ENCODE data around the gene ESRRA. TPM values are rescaled to one million over a fixed set of nuclear protein-coding genes. Genes with fewer than 3 reads are reported as not detected.

ESRRA gene
- total and polyA plus RNA-seq, 2 of the 8 experiments (the other 6 are each of a cell fraction or from before 2014, with no cell fraction given), result 18.2 to 37.0 TPM

DNA sequence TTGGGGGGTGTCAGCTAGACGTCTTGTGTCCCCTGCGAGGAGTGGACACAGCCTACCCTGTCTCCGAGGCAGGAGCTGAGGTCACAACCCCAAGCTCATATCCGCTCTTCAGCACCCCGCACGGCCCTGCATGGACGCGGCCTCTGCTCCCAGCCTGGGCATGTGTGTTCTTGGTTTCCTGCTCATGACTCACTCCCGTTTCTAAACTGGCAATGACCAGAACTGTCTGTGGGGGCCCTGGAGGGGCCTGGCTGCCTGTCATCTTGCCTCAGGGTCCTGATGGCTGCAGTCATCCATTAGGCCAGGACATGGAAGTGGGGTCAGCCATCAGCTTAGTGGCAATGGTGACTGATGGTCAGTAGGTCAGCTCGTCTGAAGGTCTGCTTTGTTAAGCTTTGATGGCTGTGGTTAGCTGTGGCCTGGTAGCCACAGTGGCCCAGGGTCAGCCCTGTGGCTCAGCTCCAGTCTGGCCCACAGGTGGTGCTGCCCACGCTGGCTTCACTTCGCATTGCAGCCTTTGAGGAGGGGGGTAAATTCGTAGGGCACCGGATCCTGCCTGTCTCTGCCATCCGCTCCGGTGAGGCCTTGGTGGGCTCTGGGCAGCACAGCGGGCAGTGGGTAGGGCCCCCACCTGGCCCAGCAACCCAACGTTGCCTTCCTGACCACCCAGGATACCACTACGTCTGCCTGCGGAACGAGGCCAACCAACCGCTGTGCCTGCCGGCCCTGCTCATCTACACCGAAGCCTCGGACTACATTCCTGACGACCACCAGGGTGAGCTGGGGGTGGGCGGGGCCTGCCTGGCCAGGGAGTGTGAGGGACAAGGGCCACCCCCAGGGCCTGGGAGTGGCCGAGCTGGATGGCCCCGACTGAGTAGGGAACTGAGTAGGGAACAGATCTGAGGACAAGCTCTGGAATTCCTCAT is 42.0 kb upstream of the ESRRA start:
- H3K4me1 ChIP-seq (replicated peaks in 1 of 4; ENCODE audit: control insufficient read depth in 3 of 4, insufficient read depth in 4 of 4, low read length in 3 of 4), result peaks cover 0 to 3% (median under 1%) of the 10 kb centered on the region in 4 experiments; a peak in 4 of 7 replicates
- peaks cover 22 to 77% (median 39%) of the 10 kb centered on the region in 4 experiments for H3K36me3 ChIP-seq (ENCODE audit: control insufficient read depth in 2 of 4, insufficient read depth in 4 of 4, low read length in 3 of 4)
- H4K5ac ChIP-seq (ENCODE audit: insufficient read length, low read depth, low read length), result no peak overlapping the region
- no peak overlapping the region for H2BK20ac ChIP-seq (ENCODE audit: low read length)
- no peaks in the 10 kb centered on the region for H3K23me2 ChIP-seq (ENCODE audit: low read depth, low read length)
- H4K91ac ChIP-seq (replicated peaks; ENCODE audit: insufficient read length, low read length), result no peak overlapping the region
- H3K56ac ChIP-seq (replicated peaks; ENCODE audit: insufficient read length, low read depth, low read length), result peak overlapping the region; percentile 46
- no peak overlapping the region for H2BK12ac ChIP-seq (ENCODE audit: low read depth, low read length)
- H3K4ac ChIP-seq (replicated peaks; ENCODE audit: insufficient read length, low read depth, low read length), result no peak overlapping the region
- H2BK120ac ChIP-seq (replicated peaks; ENCODE audit: low read depth, low read length), result no peak overlapping the region
- H3K27me3 ChIP-seq (replicated peaks in 1 of 4; ENCODE audit: control insufficient read depth in 3 of 4, extremely low read depth in 1 of 4, insufficient read depth in 3 of 4, low read length in 3 of 4), result no peaks in the 10 kb centered on the region
- H3K79me1 ChIP-seq (ENCODE audit: low read depth, low read length), result no peaks in the 10 kb centered on the region
- no peak overlapping the region for H3K23ac ChIP-seq (ENCODE audit: insufficient read length)
- H2BK5ac ChIP-seq (ENCODE audit: low read depth, low read length), result no peak overlapping the region; the same call in 1 of the 2 replicates
- H3K18ac ChIP-seq (ENCODE audit: extremely low read depth, low read length), result peak overlapping the region; percentile 7; the same call in 1 of the 2 replicates
- no peak for FAIRE-seq
- H4K8ac ChIP-seq (ENCODE audit: extremely low read depth, insufficient read depth, low read length), result no peak overlapping the region; the same call in 1 of the 2 replicates
- peaks cover 6 to 17% of the 10 kb centered on the region in 2 experiments for H4K20me1 ChIP-seq (replicated peaks in 1 of 2; ENCODE audit: control insufficient read depth in 1 of 2, insufficient read depth in 2 of 2, low read length in 2 of 2)
- H3K79me2 ChIP-seq (ENCODE audit: control insufficient read depth in 1 of 2, insufficient read depth in 2 of 2, low read length in 2 of 2), result no peaks in the 10 kb centered on the region
- H2AFZ ChIP-seq (ENCODE audit: low read length), result no peak overlapping the region
- H2BK15ac ChIP-seq (ENCODE audit: low read length), result no peak overlapping the region
- H3K9ac ChIP-seq (replicated peaks in 1 of 4; ENCODE audit: extremely low read depth in 1 of 4, low read depth in 3 of 4, low read length in 3 of 4), result no peak overlapping the region
- DNase-seq (ENCODE audit: low read depth in 1 of 2, low spot score in 2 of 2), result no peak
- 0 out of 2 replicates have a peak overlapping the region, but pooled peaks have one; percentile 4 for H3K27ac ChIP-seq (ENCODE audit: low read depth, low read length)
- no peak overlapping the region for H3K14ac ChIP-seq (ENCODE audit: insufficient read length)
- ChIA-PET CTCF (ENCODE audit: partially characterized antibody) (interaction anchor here (0.5 to 8.5 kb wide), 13 partner anchors 7 to 707 kb away, joined by 3 to 102 read pairs (median 4); partner anchors contain the start of genes CATSPERZ, PLCB3 and PPP1R14B), POLR2A (ENCODE audit: partially characterized antibody) (interaction anchor here (1.2 to 11.9 kb wide), 4 partner anchors 7 to 39 kb away, joined by 4 to 352 read pairs (median 53); partner anchors contain the start of genes FKBP2, PLCB3 and PPP1R14B)
- 91% methylated on average over 25 of the region's 29 CpGs; no CpG with 5 or more reads in 1 of the 2 experiments for WGBS, 2 experiments (ENCODE audit: extremely low coverage in 1 of 2, insufficient coverage in 1 of 2, insufficient read length in 1 of 2, insufficient replicate concordance in 2 of 2, low coverage in 1 of 2, low lambda C conversion rate in 2 of 2, missing lambda C conversion rate in 1 of 2)
- no peaks in the 10 kb centered on the region for H3K9me3 ChIP-seq (ENCODE audit: insufficient read depth in 2 of 2, low read depth in 1 of 2, low read length in 1 of 2)
- no peak overlapping the region for H3K4me3 ChIP-seq (ENCODE audit: extremely low read depth in 1 of 4, insufficient read depth in 2 of 4, low read depth in 3 of 4, low read length in 4 of 4)
- no peak overlapping the region for H3K4me2 ChIP-seq (ENCODE audit: insufficient read depth in 1 of 2, low read depth in 2 of 2, low read length in 2 of 2)
- H2AK5ac ChIP-seq (ENCODE audit: low read depth, low read length), result no peak overlapping the region
- TF ChIP-seq SP2 (IDR thresholded peaks at IDR 0.05; ENCODE audit: low read length) (no peak), POLR2AphosphoS5 (IDR thresholded peaks at IDR 0.05; ENCODE audit: low read depth, low read length) (peak; percentile 16; the same call in 1 of the 2 replicates), BRCA1 (IDR thresholded peaks at IDR 0.05; ENCODE audit: low read depth, low read length) (no peak), CTBP2 (IDR thresholded peaks at IDR 0.05; ENCODE audit: borderline replicate concordance, insufficient read depth, insufficient read length, low read length) (no peak), HDAC6 (IDR thresholded peaks at IDR 0.05; ENCODE audit: low read depth, low read length) (no peak), SAP30 (IDR thresholded peaks at IDR 0.05; ENCODE audit: insufficient read depth, insufficient replicate concordance, low read length) (no peak)
- TF ChIP-seq, protein P1, sequence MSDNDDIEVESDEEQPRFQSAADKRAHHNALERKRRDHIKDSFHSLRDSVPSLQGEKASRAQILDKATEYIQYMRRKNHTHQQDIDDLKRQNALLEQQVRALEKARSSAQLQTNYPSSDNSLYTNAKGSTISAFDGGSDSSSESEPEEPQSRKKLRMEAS (IDR thresholded peaks at IDR 0.05), result no peak
- TF ChIP-seq, protein P2, sequence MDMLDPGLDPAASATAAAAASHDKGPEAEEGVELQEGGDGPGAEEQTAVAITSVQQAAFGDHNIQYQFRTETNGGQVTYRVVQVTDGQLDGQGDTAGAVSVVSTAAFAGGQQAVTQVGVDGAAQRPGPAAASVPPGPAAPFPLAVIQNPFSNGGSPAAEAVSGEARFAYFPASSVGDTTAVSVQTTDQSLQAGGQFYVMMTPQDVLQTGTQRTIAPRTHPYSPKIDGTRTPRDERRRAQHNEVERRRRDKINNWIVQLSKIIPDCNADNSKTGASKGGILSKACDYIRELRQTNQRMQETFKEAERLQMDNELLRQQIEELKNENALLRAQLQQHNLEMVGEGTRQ (IDR thresholded peaks at IDR 0.05; ENCODE audit: low read length), result no peak
